ENCODE measurements around the gene DDR2.
A peak's percentile ranks its signal among the peaks of the same experiment; 100 is the strongest.
"Not testable (repeated sequence)": the region's sequence is repeated elsewhere in the genome, so short reads cannot be mapped to it uniquely, and the experiment has no call there.

DDR2 gene

DNA sequence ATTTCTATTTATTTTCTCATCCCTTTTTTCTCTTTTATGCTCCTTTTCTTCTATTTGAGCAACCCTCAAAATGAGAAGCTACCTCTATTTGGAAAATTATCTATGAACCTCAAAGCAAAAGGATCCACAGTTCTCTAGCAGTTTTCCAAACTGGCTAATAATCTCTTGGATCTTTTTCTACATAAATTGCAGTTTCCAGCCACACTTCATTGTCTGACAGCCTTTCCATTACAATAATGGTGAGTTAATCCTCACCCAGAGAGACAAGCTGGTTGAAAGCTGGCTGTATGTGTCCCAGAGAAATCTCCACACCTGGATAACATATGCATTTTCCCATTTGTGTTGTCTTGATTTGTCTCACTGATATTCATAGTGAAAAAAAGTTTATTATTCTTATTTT, 141.7 kb downstream of the DDR2 start:
- no peak for DNase-seq
- Histone ChIP-seq H3K4me3 (ENCODE audit: low read depth, low read length) (no peak overlapping the region), H3K36me3 (replicated peaks) (peaks cover 65% of the 10 kb centered on the region)

DNA sequence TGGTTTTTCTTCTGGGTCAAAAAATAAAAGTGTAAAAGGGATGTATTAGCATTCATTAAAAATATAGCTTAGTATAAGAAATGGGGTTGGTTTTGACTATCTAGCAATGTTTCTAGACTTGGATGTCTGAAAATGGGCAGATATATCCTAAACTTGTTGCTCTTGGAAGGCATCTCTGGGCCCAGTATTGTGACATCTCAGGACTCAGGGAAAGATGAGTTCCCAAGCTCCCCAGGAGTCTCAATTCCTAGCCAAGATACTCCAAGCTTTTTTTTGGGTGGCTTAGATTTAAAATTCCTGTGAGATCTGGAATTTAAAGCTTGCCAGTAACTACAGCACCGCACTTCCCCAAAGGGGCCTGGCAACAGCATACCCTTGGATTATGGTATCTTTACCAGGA, 146.8 kb downstream of the DDR2 start:
- in situ Hi-C loops (cut with HindIII; ENCODE audit: low pct_ligation_motif_present, low sequenced_read_pairs) = no loop called here
- Histone ChIP-seq H3K4me3 (ENCODE audit: low read depth, low read length) (no peak overlapping the region), H3K27me3 (replicated peaks) (no peaks in the 10 kb centered on the region), H3K27ac (no peak overlapping the region), H3K36me3 (replicated peaks) (peaks cover 58% of the 10 kb centered on the region)
- TF ChIP-seq, protein P1, sequence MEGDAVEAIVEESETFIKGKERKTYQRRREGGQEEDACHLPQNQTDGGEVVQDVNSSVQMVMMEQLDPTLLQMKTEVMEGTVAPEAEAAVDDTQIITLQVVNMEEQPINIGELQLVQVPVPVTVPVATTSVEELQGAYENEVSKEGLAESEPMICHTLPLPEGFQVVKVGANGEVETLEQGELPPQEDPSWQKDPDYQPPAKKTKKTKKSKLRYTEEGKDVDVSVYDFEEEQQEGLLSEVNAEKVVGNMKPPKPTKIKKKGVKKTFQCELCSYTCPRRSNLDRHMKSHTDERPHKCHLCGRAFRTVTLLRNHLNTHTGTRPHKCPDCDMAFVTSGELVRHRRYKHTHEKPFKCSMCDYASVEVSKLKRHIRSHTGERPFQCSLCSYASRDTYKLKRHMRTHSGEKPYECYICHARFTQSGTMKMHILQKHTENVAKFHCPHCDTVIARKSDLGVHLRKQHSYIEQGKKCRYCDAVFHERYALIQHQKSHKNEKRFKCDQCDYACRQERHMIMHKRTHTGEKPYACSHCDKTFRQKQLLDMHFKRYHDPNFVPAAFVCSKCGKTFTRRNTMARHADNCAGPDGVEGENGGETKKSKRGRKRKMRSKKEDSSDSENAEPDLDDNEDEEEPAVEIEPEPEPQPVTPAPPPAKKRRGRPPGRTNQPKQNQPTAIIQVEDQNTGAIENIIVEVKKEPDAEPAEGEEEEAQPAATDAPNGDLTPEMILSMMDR (IDR thresholded peaks at IDR 0.05; ENCODE audit: low read depth, low read length, missing control alignments) = no peak
- DNase-seq = no peak

More for the DNA sequence above, 141.7 kb downstream of the DDR2 start:
- no peak overlapping the region for H3K27ac ChIP-seq
- in situ Hi-C loops (cut with HindIII; ENCODE audit: low pct_ligation_motif_present, low sequenced_read_pairs) = no loop called here
- no peaks in the 10 kb centered on the region for H3K27me3 ChIP-seq (replicated peaks)
- TF ChIP-seq, protein P1 (IDR thresholded peaks at IDR 0.05; ENCODE audit: low read depth, low read length, missing control alignments) = no peak

DNA sequence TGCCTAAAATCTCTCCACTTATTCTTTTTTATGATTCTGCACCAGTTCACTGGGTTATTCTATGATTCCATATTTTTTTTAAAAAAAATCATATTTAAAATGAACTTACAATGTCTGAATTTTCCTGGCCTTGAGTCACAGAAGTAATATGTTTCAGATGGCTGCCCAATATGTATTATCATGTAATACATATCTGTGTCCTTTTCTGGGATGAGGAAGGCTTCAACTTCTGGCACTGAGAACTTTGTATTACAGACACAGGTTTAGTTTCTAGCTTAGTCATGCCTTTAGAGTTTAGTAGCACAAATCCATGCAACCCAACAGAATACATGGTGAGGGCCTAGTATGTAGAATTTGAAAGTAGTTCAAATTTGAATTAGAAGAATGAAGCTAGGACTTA, 150.4 kb downstream of the DDR2 start:
- no peak overlapping the region for H3K4me3 ChIP-seq (ENCODE audit: low read depth, low read length)
- in situ Hi-C loops (cut with HindIII; ENCODE audit: low pct_ligation_motif_present, low sequenced_read_pairs) = no loop called here
- no peak overlapping the region for H3K27ac ChIP-seq
- H3K27me3 ChIP-seq (replicated peaks) = no peaks in the 10 kb centered on the region
- peaks cover 36% of the 10 kb centered on the region for H3K36me3 ChIP-seq (replicated peaks)
- DNase-seq = no peak
- TF ChIP-seq, protein P1 (IDR thresholded peaks at IDR 0.05; ENCODE audit: low read depth, low read length, missing control alignments) = no peak

DNA sequence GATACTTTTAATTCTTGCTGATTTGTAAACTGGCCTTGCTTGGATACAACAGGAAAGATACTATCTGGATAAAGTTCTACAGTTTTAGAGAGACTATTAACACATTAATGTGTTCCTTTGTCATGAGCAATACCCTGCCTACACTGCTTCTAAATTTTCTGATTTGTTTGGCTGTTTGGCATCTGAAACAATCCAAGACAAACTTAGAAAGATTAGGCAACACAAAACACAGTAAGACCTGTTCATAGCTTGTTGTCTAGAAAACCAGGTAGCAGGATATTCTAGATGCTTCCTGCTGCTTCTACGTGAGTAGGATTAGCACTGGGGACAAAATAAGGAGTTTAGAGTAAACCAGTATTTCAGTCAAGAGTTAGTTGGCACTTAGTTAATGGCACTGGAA, 152.7 kb downstream of the DDR2 start:
- H3K27ac ChIP-seq; DNase-seq; H3K27me3 ChIP-seq (replicated peaks); H3K4me3 ChIP-seq (ENCODE audit: low read depth, low read length); in situ Hi-C loops (cut with HindIII; ENCODE audit: low pct_ligation_motif_present, low sequenced_read_pairs): not testable (repeated sequence)
- H3K36me3 ChIP-seq (replicated peaks) = peaks cover 22% of the 10 kb centered on the region

DNA sequence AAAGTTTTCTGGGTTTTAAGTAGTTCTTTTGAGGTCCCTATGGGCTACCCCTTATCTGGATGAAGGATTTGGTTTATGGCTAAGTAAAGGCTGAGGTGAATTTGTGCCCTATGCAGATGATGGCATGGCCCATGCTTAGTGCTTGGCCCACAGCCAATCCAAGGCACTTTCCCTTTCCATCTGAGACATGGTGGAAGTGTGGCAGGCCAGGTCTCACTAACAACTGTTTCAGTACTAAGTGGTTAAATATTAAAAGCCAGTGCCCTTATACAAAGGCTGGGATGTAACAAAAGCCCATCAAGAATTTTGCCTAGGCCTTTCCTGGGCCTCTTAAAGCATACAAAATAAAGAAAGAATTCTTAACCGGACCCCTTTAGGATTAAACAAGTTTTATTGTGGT, 156.5 kb downstream of the DDR2 start:
- H3K27me3 ChIP-seq (replicated peaks); H3K4me3 ChIP-seq (ENCODE audit: low read depth, low read length); in situ Hi-C loops (cut with HindIII; ENCODE audit: low pct_ligation_motif_present, low sequenced_read_pairs); DNase-seq; H3K27ac ChIP-seq; H3K36me3 ChIP-seq (replicated peaks): not testable (repeated sequence)

DNA sequence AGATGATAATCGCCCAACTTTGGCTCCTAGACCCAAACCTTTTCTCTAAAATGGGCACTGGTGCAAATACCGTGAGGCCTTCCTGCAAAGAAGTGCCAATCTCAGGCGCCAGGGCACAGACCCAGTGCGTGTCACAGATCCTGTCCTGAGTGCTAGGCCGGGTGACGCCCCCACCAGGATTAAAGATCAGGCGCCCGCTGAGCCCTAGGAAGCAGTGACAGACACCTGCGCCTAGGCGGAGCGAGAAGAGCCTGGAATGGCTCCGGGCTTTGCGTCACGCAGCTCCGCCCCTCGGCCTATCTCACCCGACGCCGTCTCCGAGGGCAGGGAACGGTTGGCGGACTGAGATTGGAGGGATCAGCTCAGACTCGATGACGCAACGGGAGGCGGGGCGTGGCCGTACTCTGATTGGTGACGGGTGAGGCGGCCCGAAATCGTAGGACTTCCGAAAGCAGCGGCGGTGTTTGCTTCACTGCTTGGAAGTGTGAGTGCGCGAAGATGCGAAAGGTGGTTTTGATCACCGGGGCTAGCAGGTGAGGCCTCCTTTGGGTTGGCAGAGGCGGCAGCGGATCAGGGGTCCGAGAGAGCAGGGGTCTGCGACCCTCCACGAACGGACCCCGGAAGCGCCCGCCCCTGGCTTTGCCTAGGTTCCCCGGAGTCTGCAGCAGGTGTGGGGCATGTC, 158.2 kb downstream of the DDR2 start, which contains the start of gene HSD17B7:
HSD17B7 (plus strand) TSS at position 400 of the 682 bp plus-strand sequence; CDS start at position 499, 99 bp downstream.
- H3K36me3 ChIP-seq (replicated peaks); in situ Hi-C loops (cut with HindIII; ENCODE audit: low pct_ligation_motif_present, low sequenced_read_pairs); H3K27me3 ChIP-seq (replicated peaks): not testable (repeated sequence)
- peak within 1 kb of the TSS; percentile 63 for H3K4me3 ChIP-seq (ENCODE audit: low read depth, low read length)
- peak; percentile 53 for DNase-seq
- H3K27ac ChIP-seq = peak within 1 kb of the TSS; percentile 57

DNA sequence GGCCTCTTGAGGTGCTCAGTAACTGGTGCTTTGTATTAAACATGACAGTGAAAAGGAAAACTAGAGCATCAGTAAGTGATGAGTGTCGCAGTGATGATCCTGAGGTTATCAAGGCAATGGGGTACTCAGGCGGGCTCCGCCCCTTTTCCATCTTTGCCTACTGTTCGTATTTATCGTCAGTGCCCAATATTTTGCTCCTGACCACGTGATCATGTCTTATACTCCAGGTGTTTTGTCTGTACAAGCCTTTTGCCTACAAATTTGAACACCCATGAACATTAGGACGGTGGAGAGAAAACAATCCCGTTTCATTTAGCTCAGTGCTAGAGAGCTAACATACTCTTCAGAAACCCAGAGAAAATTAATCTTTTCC, 158.7 kb downstream of the DDR2 start:
- DNase-seq; H3K36me3 ChIP-seq (replicated peaks); H3K27me3 ChIP-seq (replicated peaks); in situ Hi-C loops (cut with HindIII; ENCODE audit: low pct_ligation_motif_present, low sequenced_read_pairs): not testable (repeated sequence)
- Histone ChIP-seq H3K4me3 (ENCODE audit: low read depth, low read length) (peak overlapping the region; percentile 56), H3K27ac (peak overlapping the region; percentile 51)

DNA sequence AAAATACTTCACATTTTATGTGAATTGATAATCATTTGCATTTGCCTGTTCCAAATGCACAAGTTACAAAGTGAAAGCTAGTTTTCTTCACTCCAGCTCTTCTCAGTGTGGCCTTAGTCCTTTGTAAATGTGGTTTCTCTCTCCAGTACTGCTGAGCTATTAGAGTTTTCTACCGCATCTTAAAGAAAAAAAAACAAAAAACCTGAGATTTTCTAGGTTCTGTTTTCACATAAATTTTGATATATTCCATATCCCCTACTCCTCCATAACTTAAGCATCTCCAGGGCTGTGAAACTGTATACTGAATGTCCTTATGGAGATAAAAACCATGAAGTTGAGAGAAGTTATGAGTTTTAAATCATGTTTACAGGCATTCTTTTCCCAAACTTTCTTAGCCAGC, 162.0 kb downstream of the DDR2 start:
- H3K27ac ChIP-seq; in situ Hi-C loops (cut with HindIII; ENCODE audit: low pct_ligation_motif_present, low sequenced_read_pairs); H3K27me3 ChIP-seq (replicated peaks); H3K36me3 ChIP-seq (replicated peaks); H3K4me3 ChIP-seq (ENCODE audit: low read depth, low read length); DNase-seq: not testable (repeated sequence)

DNA sequence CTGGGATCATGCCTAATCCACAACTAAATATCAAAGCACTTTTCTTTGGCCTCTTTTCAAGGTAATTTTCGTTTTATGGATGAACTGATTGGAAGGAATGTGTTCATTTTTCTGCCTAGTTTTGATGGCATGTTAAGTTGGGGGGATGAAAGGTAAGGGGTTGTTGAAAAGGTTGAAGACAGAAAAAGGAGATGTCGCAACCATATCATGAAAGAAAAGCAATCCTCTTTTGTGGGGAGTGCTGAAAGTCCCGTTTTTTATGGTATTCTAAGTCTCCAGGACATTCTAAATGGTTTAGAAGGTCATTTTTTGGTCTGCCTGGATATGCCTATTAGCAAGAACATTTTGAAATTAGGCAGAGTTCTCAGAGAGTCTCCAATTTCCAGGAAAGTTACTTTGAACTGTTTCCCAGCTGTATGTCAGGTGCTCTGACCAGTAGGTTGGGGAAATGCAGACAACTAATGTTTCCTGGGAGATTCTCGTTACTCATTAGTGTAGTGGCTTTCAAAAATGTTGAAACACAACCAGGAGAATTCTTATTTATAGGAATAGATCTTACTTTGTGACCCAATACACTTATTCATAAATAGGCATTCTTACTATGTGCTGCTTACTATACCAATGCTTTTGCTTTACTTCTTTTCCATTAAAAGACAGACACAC, 164.5 kb downstream of the DDR2 start:
- H3K4me3 ChIP-seq (ENCODE audit: low read depth, low read length); in situ Hi-C loops (cut with HindIII; ENCODE audit: low pct_ligation_motif_present, low sequenced_read_pairs); H3K27me3 ChIP-seq (replicated peaks); H3K27ac ChIP-seq; DNase-seq; H3K36me3 ChIP-seq (replicated peaks): not testable (repeated sequence)
